GM12875 (cell line): ENCODE data around the gene EME2.

Experiments
- H3K4me3 ChIP-seq: one replicate; pipeline ENCODE4 v1.5.1; 2011; ENCODE audit warnings: low read depth, low read length, control low read depth
- TF ChIP-seq, protein P1 (sequence below): IDR thresholded peaks from 2 replicates; pipeline ENCODE4 v1.5.1; 2011; ENCODE audit warnings: low read depth, mild to moderate bottlenecking, control low read depth, inconsistent platforms, low read length, moderate library complexity, borderline replicate concordance; ENCODE audit not compliant: insufficient read depth

The EME2 gene

DNA sequence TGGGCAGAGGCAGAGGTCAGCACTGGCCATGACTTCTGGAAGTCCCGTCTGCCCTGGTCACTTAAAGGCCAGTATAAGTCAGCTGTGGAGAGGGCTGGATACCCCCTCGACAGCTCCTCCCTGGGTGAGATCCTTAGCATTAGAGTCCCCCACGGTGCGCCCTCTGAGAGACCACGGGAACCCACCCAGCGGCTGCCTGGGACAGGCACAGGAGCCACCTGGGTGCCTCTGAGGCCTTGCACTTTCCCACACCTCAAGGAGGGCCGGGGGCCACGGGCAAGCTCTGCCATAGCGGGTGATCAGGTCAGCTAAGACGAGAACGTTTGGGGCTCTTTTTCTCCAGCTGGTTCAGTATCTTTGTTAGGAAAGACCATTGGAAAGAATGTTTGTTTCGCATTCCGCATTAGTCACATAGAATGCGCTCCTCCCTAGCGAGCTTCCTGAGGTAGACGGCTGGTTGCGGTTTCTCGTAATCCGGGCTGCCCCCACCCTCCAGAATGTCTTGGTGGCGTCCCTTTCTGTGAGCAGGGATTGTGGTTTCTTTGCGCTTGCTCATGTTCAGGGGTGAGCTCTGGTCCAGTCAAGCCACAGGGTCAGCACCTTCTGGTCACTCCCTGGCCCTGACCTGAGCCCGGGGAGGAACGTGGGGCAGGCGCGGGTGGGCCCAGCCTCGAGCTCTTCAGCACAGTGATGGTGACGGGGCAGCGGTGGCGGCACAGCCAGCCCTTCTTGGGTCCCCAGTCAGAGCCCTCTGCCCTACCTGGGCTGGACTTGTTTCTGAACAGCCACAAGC lies 26.5 kb upstream of the EME2 start:
- TF ChIP-seq, protein P1, sequence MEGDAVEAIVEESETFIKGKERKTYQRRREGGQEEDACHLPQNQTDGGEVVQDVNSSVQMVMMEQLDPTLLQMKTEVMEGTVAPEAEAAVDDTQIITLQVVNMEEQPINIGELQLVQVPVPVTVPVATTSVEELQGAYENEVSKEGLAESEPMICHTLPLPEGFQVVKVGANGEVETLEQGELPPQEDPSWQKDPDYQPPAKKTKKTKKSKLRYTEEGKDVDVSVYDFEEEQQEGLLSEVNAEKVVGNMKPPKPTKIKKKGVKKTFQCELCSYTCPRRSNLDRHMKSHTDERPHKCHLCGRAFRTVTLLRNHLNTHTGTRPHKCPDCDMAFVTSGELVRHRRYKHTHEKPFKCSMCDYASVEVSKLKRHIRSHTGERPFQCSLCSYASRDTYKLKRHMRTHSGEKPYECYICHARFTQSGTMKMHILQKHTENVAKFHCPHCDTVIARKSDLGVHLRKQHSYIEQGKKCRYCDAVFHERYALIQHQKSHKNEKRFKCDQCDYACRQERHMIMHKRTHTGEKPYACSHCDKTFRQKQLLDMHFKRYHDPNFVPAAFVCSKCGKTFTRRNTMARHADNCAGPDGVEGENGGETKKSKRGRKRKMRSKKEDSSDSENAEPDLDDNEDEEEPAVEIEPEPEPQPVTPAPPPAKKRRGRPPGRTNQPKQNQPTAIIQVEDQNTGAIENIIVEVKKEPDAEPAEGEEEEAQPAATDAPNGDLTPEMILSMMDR = no peak
- H3K4me3 ChIP-seq = no peak overlapping the region

DNA sequence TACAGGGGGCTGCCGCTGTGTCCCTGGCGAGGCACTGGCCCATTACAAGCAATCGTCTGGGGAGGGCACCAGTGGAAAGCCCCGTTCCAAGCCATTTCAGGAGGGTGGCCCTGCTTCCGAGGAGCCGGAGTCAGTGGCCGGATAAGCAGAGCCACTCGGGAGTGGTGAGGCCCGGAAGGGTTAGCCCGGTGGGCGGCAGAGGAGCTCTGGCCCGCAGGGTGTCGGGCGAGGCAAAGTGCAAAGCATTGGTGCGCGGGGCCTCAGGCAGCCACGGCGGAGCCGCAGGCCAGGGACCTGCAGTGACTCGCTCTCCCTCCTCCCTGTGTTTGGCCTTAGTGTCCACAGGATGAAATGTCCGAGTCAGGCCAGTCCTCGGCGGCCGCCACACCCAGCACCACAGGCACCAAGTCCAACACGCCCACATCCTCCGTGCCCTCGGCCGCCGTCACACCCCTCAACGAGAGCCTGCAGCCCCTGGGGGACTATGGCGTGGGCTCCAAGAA lies 25.9 kb upstream of the EME2 start:
- H3K4me3 ChIP-seq = no peak overlapping the region
- TF ChIP-seq, protein P1 = no peak

DNA sequence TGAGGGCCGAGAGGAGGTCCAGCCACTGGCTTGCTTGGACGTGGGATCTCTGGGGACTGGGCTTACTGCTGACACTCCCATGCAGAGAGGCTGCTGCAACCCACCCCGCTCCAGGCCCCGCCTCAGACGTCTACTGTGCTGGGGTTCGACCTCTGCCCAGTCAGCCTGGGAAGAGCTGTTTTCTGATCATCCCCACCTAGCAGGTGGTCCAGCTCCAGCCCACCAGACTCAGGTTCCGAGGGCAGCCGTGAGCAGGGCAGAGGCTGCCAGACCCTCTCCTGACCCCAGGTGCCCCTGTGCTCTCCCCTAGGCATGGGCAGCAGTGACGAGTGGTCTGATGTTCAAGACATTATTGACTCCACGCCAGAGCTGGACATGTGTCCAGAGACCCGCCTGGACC lies 24.7 kb upstream of the EME2 start:
- TF ChIP-seq, protein P1 = no peak
- H3K4me3 ChIP-seq = no peak overlapping the region

DNA sequence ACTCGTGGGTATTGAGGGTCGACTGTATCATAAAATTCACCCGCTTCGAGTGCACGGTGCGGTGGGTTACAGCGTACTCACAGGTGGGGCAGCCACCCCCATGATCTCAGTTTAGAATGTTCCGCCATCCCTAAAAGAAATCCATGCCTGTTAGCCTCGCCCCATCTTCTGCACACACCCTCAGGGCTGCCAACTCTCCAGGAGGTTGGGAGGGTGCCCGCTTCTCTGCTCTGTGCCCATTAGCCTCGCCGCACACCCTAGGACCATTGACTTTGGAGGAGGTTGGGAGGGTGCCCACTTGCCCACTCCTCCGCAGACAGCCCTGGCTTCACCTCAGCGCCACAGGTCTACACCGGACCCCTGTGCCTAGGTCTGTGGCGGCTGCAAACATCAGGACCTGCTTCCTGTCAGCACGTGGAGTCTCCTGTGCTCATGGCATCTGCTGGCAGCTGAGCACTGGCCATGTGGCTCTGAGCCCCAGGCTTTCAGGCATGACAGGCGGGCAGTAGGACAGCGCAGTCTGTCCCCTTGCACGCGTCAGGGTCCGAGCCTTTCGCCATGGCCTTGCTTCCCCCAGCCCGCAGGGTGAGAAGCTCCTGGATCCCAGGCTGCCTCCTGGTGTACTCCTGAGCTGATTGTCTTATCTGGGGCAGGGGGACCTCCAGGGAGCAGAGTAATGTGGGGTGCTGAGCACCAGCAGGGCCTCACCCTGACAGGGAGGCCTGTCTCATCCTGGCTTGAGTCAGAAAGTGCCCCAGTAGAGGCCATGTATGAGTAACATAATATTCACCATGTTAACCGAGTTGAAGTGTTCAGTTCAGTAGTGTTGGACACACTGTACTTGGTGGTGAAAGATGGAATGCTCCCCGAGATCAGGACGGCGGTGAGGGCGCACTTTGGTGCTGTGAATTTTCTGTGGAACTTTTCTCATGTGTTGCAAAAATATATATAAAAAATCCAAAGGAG lies 23.2 kb upstream of the EME2 start:
- TF ChIP-seq, protein P1 = no peak
- no peak overlapping the region for H3K4me3 ChIP-seq

DNA sequence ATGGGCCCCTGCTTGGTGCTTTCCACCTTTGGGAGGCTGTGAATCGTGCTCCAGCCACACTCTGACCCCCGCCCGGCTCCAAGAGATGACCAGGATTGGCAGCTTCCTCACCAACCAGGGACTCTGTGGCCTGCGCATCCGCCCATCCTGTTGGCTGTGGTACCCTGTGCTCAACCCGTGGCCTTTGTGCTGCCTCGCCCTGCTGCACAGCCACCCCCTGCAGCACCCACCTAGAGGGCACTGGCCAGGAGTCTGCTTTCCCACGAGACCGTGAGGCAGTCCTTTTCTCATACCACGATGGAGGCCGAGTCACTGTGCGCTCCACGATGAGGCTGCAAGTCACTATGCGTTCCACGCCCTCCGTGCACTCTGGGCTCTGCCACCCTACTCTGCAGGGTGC lies 20.7 kb upstream of the EME2 start:
- H3K4me3 ChIP-seq = no peak overlapping the region
- TF ChIP-seq, protein P1 = no peak

DNA sequence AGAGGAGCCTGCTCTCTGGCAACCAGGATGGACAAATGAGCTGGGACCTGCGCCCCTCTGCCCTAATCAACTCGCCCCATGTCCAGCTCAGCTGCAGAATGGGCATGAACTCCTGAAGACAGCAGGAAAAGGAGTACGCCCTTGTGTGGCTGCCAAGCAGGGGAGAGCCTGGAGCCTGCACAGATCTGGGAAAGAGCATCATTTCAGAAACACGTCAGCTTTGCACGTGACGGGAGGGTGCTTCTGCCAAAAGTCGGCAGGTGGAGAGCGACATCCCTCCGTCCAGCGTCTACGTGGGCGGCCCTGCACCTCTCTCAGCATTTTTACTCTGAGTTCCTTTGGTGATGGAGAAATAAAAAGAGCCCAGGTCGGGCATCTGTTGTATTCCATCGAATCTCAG lies 19.8 kb upstream of the EME2 start:
- no peak overlapping the region for H3K4me3 ChIP-seq
- TF ChIP-seq, protein P1 = no peak
